BJ (cell line): ENCODE measurements around the gene LRMDA. TPM values are rescaled to one million over a fixed set of nuclear protein-coding genes. Genes with fewer than 3 reads are reported as not detected.

ENCODE experiments used
- CTCF ChIA-PET: fragments of 350-600 bp; formaldehyde crosslinking; extraction: SDS; loops from one replicate; lab custom pipeline; 2021; ENCODE audit warnings: antibody characterized with exemption, inconsistent platforms; lab: Yijun Ruan, JAX
- POLR2A ChIA-PET: fragments of 300-600 bp; sonication (Branson Sonifier 250); formaldehyde crosslinking; extraction: SDS; loops from one replicate; lab custom pipeline; 2021; ENCODE audit warnings: antibody characterized with exemption; lab: Charles Lee
- DNase-seq: peaks from one replicate; pipeline ENCODE4 v3.0.0-alpha.2; 2011; ENCODE audit warnings: low read depth
- H3K27me3 ChIP-seq: 2 replicates; pipeline ENCODE4 v1.6.0; 2011; ENCODE audit warnings: low read length; ENCODE audit not compliant: control insufficient read depth, insufficient read depth
- H3K36me3 ChIP-seq: 2 replicates; pipeline ENCODE4 v1.5.1; 2011; ENCODE audit warnings: low read length; ENCODE audit not compliant: control insufficient read depth, insufficient read depth
- H3K4me3 ChIP-seq: 2 replicates; pipeline ENCODE4 v1.5.1; 2011; ENCODE audit warnings: low read depth, mild to moderate bottlenecking, control low read depth, low read length
- CTCF ChIP-seq: IDR thresholded peaks from 2 replicates; pipeline ENCODE4 v1.5.1; 2011; ENCODE audit warnings: low read depth, mild to moderate bottlenecking, control low read depth, inconsistent platforms, low read length, moderate library complexity; ENCODE audit not compliant: insufficient read depth
- polyA plus RNA-seq: library from polyadenylated mRNA; depleted of rRNA; stranded (reverse); fragments of >200 nt; gene quantifications from 2 replicates; pipeline ENCODE4 v1.2.3, GENCODE V29; 2011

The LRMDA gene
- polyA plus RNA-seq, 1 experiment = not detected

GRCh38 chr10:76327441-76327840 lies 896.0 kb downstream of the LRMDA start:
- H3K36me3 ChIP-seq = no peaks in the 10 kb centered on the region
- POLR2A ChIA-PET = no interaction called here
- no peak for DNase-seq
- TF ChIP-seq CTCF = no peak
- no peaks in the 10 kb centered on the region for H3K27me3 ChIP-seq
- CTCF ChIA-PET = no interaction called here
- no peak overlapping the region for H3K4me3 ChIP-seq

- H3K36me3 ChIP-seq = no peaks in the 10 kb centered on the region
- no peak overlapping the region for H3K4me3 ChIP-seq
- CTCF ChIA-PET = interaction anchor here (0.7 to 1.2 kb wide), 2 partner anchors 8 to 110 kb away, joined by 3 read pairs; no protein-coding TSS in a partner anchor
- POLR2A ChIA-PET = no interaction called here
- DNase-seq = no peak
- no peak for TF ChIP-seq CTCF
- no peaks in the 10 kb centered on the region for H3K27me3 ChIP-seq
These were observed 896.9 kb downstream of the LRMDA start for GRCh38 chr10:76328348-76328747.

GRCh38 chr10:76329891-76330575 lies 898.6 kb downstream of the LRMDA start:
- TF ChIP-seq CTCF = no peak
- ChIA-PET POLR2A (no interaction called here), CTCF (interaction anchor here (1.1 kb wide), 1 partner anchor 216 kb away, joined by 3 read pairs; no protein-coding TSS in a partner anchor)

GRCh38 chr10:76331742-76332141 lies 900.3 kb downstream of the LRMDA start:
- Histone ChIP-seq H3K4me3 (no peak overlapping the region), H3K36me3 (no peaks in the 10 kb centered on the region), H3K27me3 (no peaks in the 10 kb centered on the region)
- ChIA-PET CTCF (no interaction called here), POLR2A (no interaction called here)
- DNase-seq = no peak
- no peak for TF ChIP-seq CTCF

More at GRCh38 chr10:76329891-76330575, 898.6 kb downstream of the LRMDA start:
- H3K4me3 ChIP-seq = no peak overlapping the region
- no peaks in the 10 kb centered on the region for H3K27me3 ChIP-seq
- no peak for DNase-seq
- H3K36me3 ChIP-seq = no peaks in the 10 kb centered on the region

GRCh38 chr10:76333326-76333725 lies 901.9 kb downstream of the LRMDA start:
- H3K4me3 ChIP-seq = no peak overlapping the region
- CTCF ChIA-PET = interaction anchor here (1.3 kb wide), 1 partner anchor 15 kb away, joined by 3 read pairs; no protein-coding TSS in a partner anchor
- no peak for DNase-seq
- no peaks in the 10 kb centered on the region for H3K36me3 ChIP-seq
- POLR2A ChIA-PET = no interaction called here
- TF ChIP-seq CTCF = no peak
- no peaks in the 10 kb centered on the region for H3K27me3 ChIP-seq
